ENCODE measurements around the gene RCAN1. TPM values are rescaled to one million over a fixed set of nuclear protein-coding genes. Genes with fewer than 3 reads are reported as not detected.
"Not testable (repeated sequence)": the region's sequence is repeated elsewhere in the genome, so short reads cannot be mapped to it uniquely, and the experiment has no call there.

The RCAN1 gene
- total RNA-seq, 1 experiment from 2014 or later: 9.7 TPM

GRCh38 chr21:34609244-34609932 is 5.5 kb downstream of the RCAN1 start:
- Histone ChIP-seq H4K20me1 (ENCODE audit: insufficient read depth) (no peaks in the 10 kb centered on the region), H3K9me2 (ENCODE audit: insufficient read depth) (no peaks in the 10 kb centered on the region), H3K4me2 (ENCODE audit: low read length) (no peak overlapping the region), H3K9ac (ENCODE audit: low read length) (no peak overlapping the region), H3K9me3 (ENCODE audit: control insufficient read depth in 1 of 2, insufficient read depth in 1 of 2, low read depth in 1 of 2, low read length in 2 of 2) (no peaks in the 10 kb centered on the region), H2AFZ (ENCODE audit: low read depth, low read length, poor library complexity, severe bottlenecking) (no peak overlapping the region), H3K79me2 (ENCODE audit: insufficient read depth, low read length) (no peaks in the 10 kb centered on the region), H3K27ac (ENCODE audit: low read depth, low read length) (no peak overlapping the region), H3K4me1 (ENCODE audit: control insufficient read depth in 1 of 2, insufficient read depth in 2 of 2, low read length in 2 of 2) (peaks cover 5 to 7% of the 10 kb centered on the region in 2 experiments; a peak in 3 of 4 replicates), H3K27me3 (ENCODE audit: insufficient read depth, low read length) (no peaks in the 10 kb centered on the region), H3K4me3 (replicated peaks in 1 of 2; ENCODE audit: low read depth in 1 of 2, low read length in 2 of 2) (no peak overlapping the region), H3K36me3 (ENCODE audit: control insufficient read depth in 1 of 2, insufficient read depth in 2 of 2, low read length in 2 of 2) (no peaks in the 10 kb centered on the region)
- CTCF ChIA-PET: no interaction called here
- BruUV-seq (replicated peaks): no TSS peak
- POLR2A ChIA-PET: no interaction called here
- DNase-seq (ENCODE audit: low read depth, low spot score) (no peak), ATAC-seq (no peak)
- no peak for TF ChIP-seq JUND (IDR thresholded peaks at IDR 0.05)
- TF ChIP-seq CBX3 (IDR thresholded peaks at IDR 0.05; ENCODE audit: low read depth): no peak
- no peak for TF ChIP-seq MAX (IDR thresholded peaks at IDR 0.05)
- no peak for TF ChIP-seq REST (IDR thresholded peaks at IDR 0.05; ENCODE audit: low read depth)
- no peak for TF ChIP-seq SP1 (IDR thresholded peaks at IDR 0.05; ENCODE audit: low read depth)
- no peak for TF ChIP-seq CEBPB (IDR thresholded peaks at IDR 0.05; ENCODE audit: low read depth)
- no peak for TF ChIP-seq SRF (IDR thresholded peaks at IDR 0.05; ENCODE audit: low read depth)
- TF ChIP-seq POLR2A (IDR thresholded peaks at IDR 0.05; ENCODE audit: borderline replicate concordance, extremely low read depth, insufficient read depth, insufficient read length): no peak
- TF ChIP-seq RAD21 (IDR thresholded peaks at IDR 0.05; ENCODE audit: low read depth): no peak
- no peak for TF ChIP-seq EZH2phosphoT487 (IDR thresholded peaks at IDR 0.05; ENCODE audit: borderline replicate concordance)
- no peak for TF ChIP-seq CTCF (IDR thresholded peaks at IDR 0.05 in 2 of 3, conservative IDR thresholded peaks at IDR 0.05 in 1 of 3; ENCODE audit: borderline replicate concordance in 1 of 3, insufficient read depth in 1 of 3, low read depth in 2 of 3, low read length in 2 of 3)
- no peak for TF ChIP-seq ZNF274 (IDR thresholded peaks at IDR 0.05; ENCODE audit: low read depth, low read length)
- intact Hi-C loops (cut with micrococcal nuclease): no loop called here
- RAD21 ChIA-PET (ENCODE audit: low non-redundant PET in 1 of 2, low total read pairs in 2 of 2, uncharacterized antibody in 2 of 2, unreplicated experiment in 2 of 2): no interaction called here

GRCh38 chr21:34607376-34607775 is 7.5 kb downstream of the RCAN1 start:
- H3K4me1 ChIP-seq (ENCODE audit: control insufficient read depth in 1 of 2, insufficient read depth in 2 of 2, low read length in 2 of 2); H3K9me3 ChIP-seq (ENCODE audit: control insufficient read depth in 1 of 2, insufficient read depth in 1 of 2, low read depth in 1 of 2, low read length in 2 of 2); BruUV-seq (replicated peaks); H3K9ac ChIP-seq (ENCODE audit: low read length); H3K4me3 ChIP-seq (replicated peaks in 1 of 2; ENCODE audit: low read depth in 1 of 2, low read length in 2 of 2); POLR2A ChIA-PET; intact Hi-C loops (cut with micrococcal nuclease); DNase-seq (ENCODE audit: low read depth, low spot score); H2AFZ ChIP-seq (ENCODE audit: low read depth, low read length, poor library complexity, severe bottlenecking); H3K27me3 ChIP-seq (ENCODE audit: insufficient read depth, low read length); H3K27ac ChIP-seq (ENCODE audit: low read depth, low read length); ATAC-seq; H3K4me2 ChIP-seq (ENCODE audit: low read length); H3K36me3 ChIP-seq (ENCODE audit: control insufficient read depth in 1 of 2, insufficient read depth in 2 of 2, low read length in 2 of 2); H3K79me2 ChIP-seq (ENCODE audit: insufficient read depth, low read length); RAD21 ChIA-PET (ENCODE audit: low non-redundant PET in 1 of 2, low total read pairs in 2 of 2, uncharacterized antibody in 2 of 2, unreplicated experiment in 2 of 2); H3K9me2 ChIP-seq (ENCODE audit: insufficient read depth); H4K20me1 ChIP-seq (ENCODE audit: insufficient read depth): not testable (repeated sequence)
- CTCF ChIA-PET: interaction anchor here (1.0 kb wide), 1 partner anchor 240 kb away, joined by 4 read pairs; no protein-coding TSS in a partner anchor
